ENCODE data around the gene SERPINE1. TPM values are rescaled to one million over a fixed set of nuclear protein-coding genes. Genes with fewer than 3 reads are reported as not detected.

Gene SERPINE1
- total and polyA plus RNA-seq, 2 of the 4 experiments (the other 2 are of a cell fraction): 1,441 to 2,783 TPM

DNA sequence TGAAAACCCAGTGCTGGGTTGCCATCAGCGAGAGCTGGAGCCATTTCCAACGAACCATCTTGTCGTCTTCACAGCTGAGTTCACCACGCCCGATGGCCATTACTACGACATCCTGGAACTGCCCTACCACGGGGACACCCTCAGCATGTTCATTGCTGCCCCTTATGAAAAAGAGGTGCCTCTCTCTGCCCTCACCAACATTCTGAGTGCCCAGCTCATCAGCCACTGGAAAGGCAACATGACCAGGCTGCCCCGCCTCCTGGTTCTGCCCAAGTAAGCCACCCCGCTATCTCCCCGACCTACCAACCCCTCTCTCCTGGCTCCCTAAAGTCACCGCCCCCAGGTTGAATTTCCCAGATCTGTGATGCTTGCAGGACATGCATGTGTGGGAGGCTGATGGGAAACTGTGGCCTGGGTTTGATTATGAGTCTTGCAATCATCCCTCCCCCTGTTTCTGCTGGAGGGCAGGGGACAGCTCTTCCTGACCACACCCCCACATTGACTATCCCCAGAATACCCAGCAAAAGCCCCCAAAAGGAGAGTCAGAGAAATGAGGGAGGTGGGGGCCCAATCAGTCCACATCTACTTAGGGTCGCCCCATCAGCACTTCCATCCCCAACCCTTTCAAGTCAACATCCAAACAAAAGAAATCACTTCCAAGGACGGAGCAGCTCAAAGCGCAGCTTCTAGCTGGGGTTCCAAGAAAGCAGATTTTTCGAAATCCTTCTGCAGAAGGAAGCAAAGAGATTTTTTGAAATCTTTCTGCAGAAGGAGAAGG, 6.9 kb downstream of the SERPINE1 start:
- Histone ChIP-seq H3K4me2 (ENCODE audit: low read depth, low read length) (no peak overlapping the region), H2BK5ac (ENCODE audit: low read depth, low read length, poor library complexity, severe bottlenecking) (peak overlapping the region; percentile 66), H2BK15ac (ENCODE audit: low read depth, low read length) (no peak overlapping the region; the same call in 2 of the 3 replicates), H3K14ac (replicated peaks; ENCODE audit: low read depth, low read length) (peak overlapping the region; percentile 77; the same call in 1 of the 2 replicates), H3K56ac (ENCODE audit: extremely low read depth, insufficient read depth, low read length) (peak overlapping the region; percentile 7; the same call in 1 of the 2 replicates), H4K91ac (ENCODE audit: insufficient read depth, low read depth, low read length) (peak overlapping the region; percentile 44), H3K27me3 (ENCODE audit: control insufficient read depth, insufficient read depth, low read length) (no peaks in the 10 kb centered on the region), H4K20me1 (ENCODE audit: insufficient read depth, low read length) (peaks cover 66% of the 10 kb centered on the region), H4K5ac (ENCODE audit: low read depth, low read length) (peak overlapping the region; percentile 4; the same call in 1 of the 2 replicates), H3K36me3 (ENCODE audit: control insufficient read depth, insufficient read depth, low read length) (peaks cover 49% of the 10 kb centered on the region), H2AK5ac (ENCODE audit: low read depth, low read length) (peak overlapping the region; percentile 77; the same call in 1 of the 2 replicates), H3K4me1 (ENCODE audit: control insufficient read depth, insufficient read depth, low read length) (peaks cover 18% of the 10 kb centered on the region; the same call in 1 of the 2 replicates), H3K23ac (ENCODE audit: low read depth, low read length) (peak overlapping the region; percentile 85; the same call in 1 of the 2 replicates), H3K27ac (ENCODE audit: insufficient read depth, low read length) (peak overlapping the region; percentile 26; the same call in 1 of the 2 replicates), H2BK120ac (ENCODE audit: low read depth, low read length) (peak overlapping the region; percentile 49), H3K4me3 (ENCODE audit: insufficient read depth, low read depth, low read length) (no peak overlapping the region), H3K18ac (ENCODE audit: low read depth, low read length) (no peak overlapping the region), H2BK20ac (ENCODE audit: low read depth, low read length) (no peak overlapping the region), H3K9ac (ENCODE audit: low read depth, low read length) (peak overlapping the region; percentile 6; the same call in 1 of the 2 replicates), H3K79me1 (ENCODE audit: low read depth in 1 of 2, low read length in 2 of 2) (peaks cover 15 to 56% of the 10 kb centered on the region in 2 experiments; a peak in 3 of 4 replicates), H4K8ac (ENCODE audit: low read depth in 2 of 2, low read length in 2 of 2) (peak overlapping the region in 1 of 2 experiments; percentile 50; a peak in 1 of 4 replicates), H3K9me1 (ENCODE audit: insufficient read depth, low read length) (peaks cover 4% of the 10 kb centered on the region), H3K4ac (ENCODE audit: low read depth, low read length) (peak overlapping the region; percentile 52; the same call in 1 of the 2 replicates), H2AK9ac (replicated peaks; ENCODE audit: low read depth, low read length, poor library complexity) (peak overlapping the region; percentile 85), H3K9me3 (ENCODE audit: control insufficient read depth, insufficient read depth, low read length) (no peaks in the 10 kb centered on the region), H2AFZ (replicated peaks; ENCODE audit: low read length, poor library complexity) (peak overlapping the region; percentile 8)
- ATAC-seq (ENCODE audit: low read depth): no peak
- intact Hi-C loops (cut with micrococcal nuclease): no loop called here
- CTCF ChIA-PET: interaction anchor here (1.0 to 1.6 kb wide), 3 partner anchors 10 to 43 kb away, joined by 3 to 8 read pairs (median 6); no protein-coding TSS in a partner anchor
- in situ Hi-C loops (cut with MboI; ENCODE audit: low sequenced_read_pairs): no loop called here
- POLR2A ChIA-PET (ENCODE audit: unreplicated experiment): interaction anchor here (0.6 kb wide), 1 partner anchor 10 kb away, joined by 4 read pairs; no protein-coding TSS in a partner anchor
- 72% methylated on average over 3 of the region's 15 CpGs; no CpG with 5 or more reads in 1 of the 2 experiments for WGBS, 2 experiments (ENCODE audit: extremely low coverage in 2 of 2, insufficient read length in 1 of 2)
- no TSS peak for BruUV-seq (replicated peaks)
- dilution Hi-C loops (cut with HindIII; ENCODE audit: low sequenced_read_pairs, unreplicated experiment): no loop called here
- TF ChIP-seq, protein P1, sequence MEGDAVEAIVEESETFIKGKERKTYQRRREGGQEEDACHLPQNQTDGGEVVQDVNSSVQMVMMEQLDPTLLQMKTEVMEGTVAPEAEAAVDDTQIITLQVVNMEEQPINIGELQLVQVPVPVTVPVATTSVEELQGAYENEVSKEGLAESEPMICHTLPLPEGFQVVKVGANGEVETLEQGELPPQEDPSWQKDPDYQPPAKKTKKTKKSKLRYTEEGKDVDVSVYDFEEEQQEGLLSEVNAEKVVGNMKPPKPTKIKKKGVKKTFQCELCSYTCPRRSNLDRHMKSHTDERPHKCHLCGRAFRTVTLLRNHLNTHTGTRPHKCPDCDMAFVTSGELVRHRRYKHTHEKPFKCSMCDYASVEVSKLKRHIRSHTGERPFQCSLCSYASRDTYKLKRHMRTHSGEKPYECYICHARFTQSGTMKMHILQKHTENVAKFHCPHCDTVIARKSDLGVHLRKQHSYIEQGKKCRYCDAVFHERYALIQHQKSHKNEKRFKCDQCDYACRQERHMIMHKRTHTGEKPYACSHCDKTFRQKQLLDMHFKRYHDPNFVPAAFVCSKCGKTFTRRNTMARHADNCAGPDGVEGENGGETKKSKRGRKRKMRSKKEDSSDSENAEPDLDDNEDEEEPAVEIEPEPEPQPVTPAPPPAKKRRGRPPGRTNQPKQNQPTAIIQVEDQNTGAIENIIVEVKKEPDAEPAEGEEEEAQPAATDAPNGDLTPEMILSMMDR (conservative IDR thresholded peaks at IDR 0.05; ENCODE audit: low read depth, low read length): no peak
- peak; percentile 71 for TF ChIP-seq POLR2A (IDR thresholded peaks at IDR 0.05; ENCODE audit: low read depth, low read length)
- peak; percentile 70 for DNase-seq

Measured in IMR-90 (cell line).